Measurements from ENCODE around the gene SUPT3H. TPM values are rescaled to one million over a fixed set of nuclear protein-coding genes. Genes with fewer than 3 reads are reported as not detected.
"Not testable (repeated sequence)": the region's sequence is repeated elsewhere in the genome, so short reads cannot be mapped to it uniquely, and the experiment has no call there.

The SUPT3H gene
- total RNA-seq, 3 donors from 2014 or later (not counting 1 experiment from before 2014, with no cell fraction given): 7.3 to 10.9 (median 9.9) TPM

DNA sequence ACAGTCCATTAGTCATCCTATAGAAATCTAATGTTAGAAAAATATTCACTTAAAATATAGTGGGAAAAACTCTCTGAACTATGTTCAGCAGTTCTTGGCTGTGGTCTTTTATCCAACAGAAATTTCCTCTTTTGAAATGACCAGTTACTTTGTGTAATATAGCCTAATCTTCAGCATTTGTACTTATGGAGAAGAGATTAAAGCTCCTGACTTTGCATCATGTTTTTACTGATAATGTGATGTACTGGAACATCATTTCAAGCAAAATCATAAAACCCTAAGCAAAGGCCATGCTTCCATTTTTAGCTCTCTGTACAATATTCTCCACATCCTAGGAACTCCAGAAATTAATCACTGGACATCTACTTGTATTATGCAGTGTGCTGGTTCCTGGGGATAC is 480.4 kb downstream of the SUPT3H start:
- no peaks in the 10 kb centered on the region for H3K36me3 ChIP-seq (ENCODE audit: control insufficient read depth, insufficient read depth, low read length)
- no peaks in the 10 kb centered on the region for H3K4me1 ChIP-seq (ENCODE audit: control insufficient read depth, insufficient read depth, low read length)
- TF ChIP-seq, protein P1, sequence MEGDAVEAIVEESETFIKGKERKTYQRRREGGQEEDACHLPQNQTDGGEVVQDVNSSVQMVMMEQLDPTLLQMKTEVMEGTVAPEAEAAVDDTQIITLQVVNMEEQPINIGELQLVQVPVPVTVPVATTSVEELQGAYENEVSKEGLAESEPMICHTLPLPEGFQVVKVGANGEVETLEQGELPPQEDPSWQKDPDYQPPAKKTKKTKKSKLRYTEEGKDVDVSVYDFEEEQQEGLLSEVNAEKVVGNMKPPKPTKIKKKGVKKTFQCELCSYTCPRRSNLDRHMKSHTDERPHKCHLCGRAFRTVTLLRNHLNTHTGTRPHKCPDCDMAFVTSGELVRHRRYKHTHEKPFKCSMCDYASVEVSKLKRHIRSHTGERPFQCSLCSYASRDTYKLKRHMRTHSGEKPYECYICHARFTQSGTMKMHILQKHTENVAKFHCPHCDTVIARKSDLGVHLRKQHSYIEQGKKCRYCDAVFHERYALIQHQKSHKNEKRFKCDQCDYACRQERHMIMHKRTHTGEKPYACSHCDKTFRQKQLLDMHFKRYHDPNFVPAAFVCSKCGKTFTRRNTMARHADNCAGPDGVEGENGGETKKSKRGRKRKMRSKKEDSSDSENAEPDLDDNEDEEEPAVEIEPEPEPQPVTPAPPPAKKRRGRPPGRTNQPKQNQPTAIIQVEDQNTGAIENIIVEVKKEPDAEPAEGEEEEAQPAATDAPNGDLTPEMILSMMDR (IDR thresholded peaks at IDR 0.05): no peak
- no peak for DNase-seq
- H3K27ac ChIP-seq (ENCODE audit: low read length): no peak overlapping the region
- intact Hi-C loops (cut with micrococcal nuclease): no loop called here
- Mint-ChIP-seq H3K4me1 (no peaks in the 10 kb centered on the region), H3K9me3 (no peaks in the 10 kb centered on the region), H3K36me3 (no peaks in the 10 kb centered on the region), H3K4me3 (no peak overlapping the region), H3K27me3 (ENCODE audit: low read depth in 2 of 2) (no peaks in the 10 kb centered on the region), H3K27ac (no peak overlapping the region)
- H3K27me3 ChIP-seq (ENCODE audit: control insufficient read depth, insufficient read depth, low read length): no peaks in the 10 kb centered on the region
- no peak overlapping the region for H3K4me3 ChIP-seq (ENCODE audit: low read length)
- no peak for ATAC-seq
- H3K9me3 ChIP-seq (ENCODE audit: control insufficient read depth, insufficient read depth, low read length): no peaks in the 10 kb centered on the region

DNA sequence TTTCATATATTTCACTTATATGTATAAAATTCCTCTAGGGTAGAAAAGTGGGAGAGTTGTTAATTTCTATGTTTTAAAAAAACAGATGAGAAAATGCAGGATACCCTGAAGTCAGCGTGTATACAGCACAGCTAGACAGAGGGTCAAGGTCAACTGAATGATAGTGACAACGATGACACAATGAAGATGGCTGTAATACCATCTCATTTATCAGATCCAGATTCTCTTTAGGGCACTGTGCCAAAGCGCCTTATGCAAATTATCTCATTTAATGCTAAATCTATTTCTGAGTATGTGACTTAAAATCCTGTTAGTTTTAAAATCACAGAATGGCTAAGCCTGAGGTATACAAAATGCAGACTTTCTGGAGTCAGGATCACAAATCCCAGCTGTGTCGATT is 481.0 kb downstream of the SUPT3H start:
- H3K4me3 ChIP-seq (ENCODE audit: low read length): no peak overlapping the region
- 92% methylated on average over 4 of the region's 4 CpGs for WGBS (ENCODE audit: insufficient coverage)
- H3K27me3 ChIP-seq (ENCODE audit: control insufficient read depth, insufficient read depth, low read length): no peaks in the 10 kb centered on the region
- Mint-ChIP-seq H3K4me3 (no peak overlapping the region), H3K9me3 (no peaks in the 10 kb centered on the region), H3K4me1 (no peaks in the 10 kb centered on the region), H3K27ac (no peak overlapping the region), H3K36me3 (no peaks in the 10 kb centered on the region), H3K27me3 (ENCODE audit: low read depth in 2 of 2) (no peaks in the 10 kb centered on the region)
- no peak overlapping the region for H3K27ac ChIP-seq (ENCODE audit: low read length)
- H3K9me3 ChIP-seq (ENCODE audit: control insufficient read depth, insufficient read depth, low read length): no peaks in the 10 kb centered on the region
- no peaks in the 10 kb centered on the region for H3K36me3 ChIP-seq (ENCODE audit: control insufficient read depth, insufficient read depth, low read length)
- TF ChIP-seq, protein P1 (IDR thresholded peaks at IDR 0.05): no peak
- ATAC-seq: no peak
- intact Hi-C loops (cut with micrococcal nuclease): no loop called here
- H3K4me1 ChIP-seq (ENCODE audit: control insufficient read depth, insufficient read depth, low read length): no peaks in the 10 kb centered on the region
- no peak for DNase-seq

DNA sequence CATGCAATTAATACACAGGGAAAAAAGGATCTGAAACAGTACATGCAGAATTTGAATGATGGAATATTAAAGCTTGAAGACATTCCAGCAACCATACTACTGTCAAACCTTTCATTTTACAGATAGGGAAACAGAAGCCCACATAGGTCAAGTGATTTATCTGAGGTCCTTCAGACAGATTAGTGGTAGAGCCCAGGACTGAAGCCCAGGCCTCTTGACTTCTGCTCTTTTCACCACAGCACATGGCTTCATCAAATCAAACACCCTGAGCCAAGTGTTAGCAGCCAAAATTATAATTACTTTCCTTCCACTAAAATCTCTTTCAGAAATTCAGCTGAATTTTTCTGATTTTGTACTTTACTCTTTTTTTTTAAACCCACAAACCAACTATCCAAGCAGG is 485.2 kb downstream of the SUPT3H start:
- Histone ChIP-seq H3K36me3 (ENCODE audit: control insufficient read depth, insufficient read depth, low read length) (no peaks in the 10 kb centered on the region), H3K4me1 (ENCODE audit: control insufficient read depth, insufficient read depth, low read length) (no peaks in the 10 kb centered on the region), H3K9me3 (ENCODE audit: control insufficient read depth, insufficient read depth, low read length) (no peaks in the 10 kb centered on the region), H3K27me3 (ENCODE audit: control insufficient read depth, insufficient read depth, low read length) (no peaks in the 10 kb centered on the region), H3K4me3 (ENCODE audit: low read length) (no peak overlapping the region), H3K27ac (ENCODE audit: low read length) (no peak overlapping the region)
- Mint-ChIP-seq H3K27ac (no peak overlapping the region), H3K9me3 (no peaks in the 10 kb centered on the region), H3K4me3 (no peak overlapping the region), H3K36me3 (no peaks in the 10 kb centered on the region), H3K27me3 (ENCODE audit: low read depth in 2 of 2) (no peaks in the 10 kb centered on the region), H3K4me1 (no peaks in the 10 kb centered on the region)
- intact Hi-C loops (cut with micrococcal nuclease): no loop called here
- DNase-seq (no peak), ATAC-seq (no peak)
- TF ChIP-seq, protein P1 (IDR thresholded peaks at IDR 0.05): no peak

DNA sequence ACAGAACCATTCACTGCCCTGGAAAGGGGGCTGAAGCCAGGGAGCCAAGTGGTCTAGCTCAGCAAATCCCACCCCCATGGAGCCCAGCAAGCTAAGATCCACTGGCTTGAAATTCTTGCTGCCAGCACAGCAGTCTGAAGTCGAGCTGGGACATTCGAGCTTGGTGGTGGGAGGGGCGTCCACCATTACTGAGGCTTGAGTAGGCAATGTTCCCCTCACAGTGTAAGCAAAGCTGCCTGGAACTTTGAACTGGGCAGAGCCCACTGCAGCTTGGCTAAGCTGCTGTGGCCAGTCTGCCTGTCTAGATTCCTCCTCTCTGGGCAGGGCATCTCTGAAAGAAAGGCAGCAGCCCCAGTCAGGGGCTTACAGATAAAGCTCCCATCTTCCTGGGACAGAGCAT is 498.7 kb downstream of the SUPT3H start:
- H3K4me3 Mint-ChIP-seq; H3K36me3 ChIP-seq (ENCODE audit: control insufficient read depth, insufficient read depth, low read length); DNase-seq; H3K4me3 ChIP-seq (ENCODE audit: low read length); H3K9me3 ChIP-seq (ENCODE audit: control insufficient read depth, insufficient read depth, low read length); H3K27me3 ChIP-seq (ENCODE audit: control insufficient read depth, insufficient read depth, low read length); H3K4me1 ChIP-seq (ENCODE audit: control insufficient read depth, insufficient read depth, low read length); H3K27me3 Mint-ChIP-seq (ENCODE audit: low read depth in 2 of 2); H3K27ac ChIP-seq (ENCODE audit: low read length); intact Hi-C loops (cut with micrococcal nuclease); ATAC-seq; H3K27ac Mint-ChIP-seq: not testable (repeated sequence)
- Mint-ChIP-seq H3K9me3 (peaks cover 9 to 12% of the 10 kb centered on the region in 2 donors), H3K4me1 (peaks cover 10 to 13% of the 10 kb centered on the region in 2 donors), H3K36me3 (peaks cover 43% of the 10 kb centered on the region)
- WGBS (ENCODE audit: insufficient coverage): 94% methylated on average over 3 of the region's 3 CpGs

DNA sequence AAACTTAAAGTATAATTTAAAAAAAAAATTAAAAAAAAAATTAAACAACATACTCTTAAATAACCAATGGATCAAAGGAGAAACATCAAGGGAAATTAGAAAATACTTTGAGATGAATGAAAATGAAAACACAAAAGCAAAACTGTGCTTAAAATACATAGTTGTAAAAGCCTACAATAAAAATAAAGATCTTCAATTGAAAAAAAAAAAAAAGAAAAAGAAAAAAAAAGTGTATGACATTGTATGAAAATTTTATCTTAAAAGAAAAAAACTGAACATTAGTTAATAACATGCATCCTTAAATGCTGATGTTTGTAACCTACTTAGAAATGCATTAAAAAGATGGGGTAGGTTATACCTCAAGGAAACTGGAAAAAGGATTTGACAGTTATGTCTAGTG is 501.1 kb downstream of the SUPT3H start:
- H3K9me3 Mint-ChIP-seq; H3K36me3 ChIP-seq (ENCODE audit: control insufficient read depth, insufficient read depth, low read length); H3K4me1 Mint-ChIP-seq; H3K4me3 ChIP-seq (ENCODE audit: low read length); intact Hi-C loops (cut with micrococcal nuclease); H3K27ac ChIP-seq (ENCODE audit: low read length); H3K4me1 ChIP-seq (ENCODE audit: control insufficient read depth, insufficient read depth, low read length); H3K27me3 ChIP-seq (ENCODE audit: control insufficient read depth, insufficient read depth, low read length); H3K27ac Mint-ChIP-seq; DNase-seq; H3K9me3 ChIP-seq (ENCODE audit: control insufficient read depth, insufficient read depth, low read length); H3K4me3 Mint-ChIP-seq; ATAC-seq; H3K27me3 Mint-ChIP-seq (ENCODE audit: low read depth in 2 of 2): not testable (repeated sequence)
- H3K36me3 Mint-ChIP-seq: peaks cover 28% of the 10 kb centered on the region
